Tibial nerve (tissue), 4 donors: Measurements from ENCODE around the gene BCAN. TPM values are rescaled to one million over a fixed set of nuclear protein-coding genes. Genes with fewer than 3 reads are reported as not detected.
A peak's percentile ranks its signal among the peaks of the same experiment; 100 is the strongest.

ENCODE experiments used
- DNase-seq, 2 donors: peaks; one replicate each; pipeline ENCODE4 v3.0.0-alpha.2; 2019; ENCODE audit warnings: low spot score in 2 of 2
- H3K27ac ChIP-seq, 4 donors: fragments of 200-600 bp; sonication (generic) in 3 of 4; one replicate each; pipeline ENCODE4 v1.5.1; 2017 to 2019; ENCODE audit warnings: mild to moderate bottlenecking in 1 of 4
- H3K27me3 ChIP-seq, 2 donors: fragments of 200-600 bp; sonication (generic) in 1 of 2; one replicate each; pipeline versions ENCODE4 v1.5.1 to v1.6.0; 2017 to 2019
- H3K36me3 ChIP-seq, 3 donors: fragments of 200-600 bp; sonication (generic); one replicate each; pipeline ENCODE4 v1.5.1; 2018 to 2019
- H3K4me1 ChIP-seq, 4 donors: fragments of 200-600 bp; sonication (generic) in 3 of 4; one replicate each; pipeline ENCODE4 v1.5.1; 2017 to 2019
- H3K4me3 ChIP-seq, 4 donors: fragments of 200-600 bp; sonication (generic) in 3 of 4; one replicate each; pipeline ENCODE4 v1.5.1; 2017 to 2019; ENCODE audit warnings: mild to moderate bottlenecking in 1 of 4, moderate library complexity in 1 of 4
- H3K9me3 ChIP-seq, 4 donors: fragments of 200-600 bp; sonication (generic) in 3 of 4; one replicate each; pipeline ENCODE4 v1.5.1; 2017 to 2019
- EP300 ChIP-seq, 2 donors: sonication (generic); formaldehyde crosslinking; IDR thresholded peaks; one replicate each; pipeline ENCODE4 v1.6.1; 2017; ENCODE audit warnings: antibody characterized with exemption in 2 of 2, mild to moderate bottlenecking in 1 of 2
- POLR2A ChIP-seq, 2 donors: fragments of 450-650 bp; IDR thresholded peaks; one replicate each; pipeline ENCODE4 v1.6.1; 2017; ENCODE audit warnings: antibody characterized with exemption in 2 of 2, mild to moderate bottlenecking in 2 of 2, moderate library complexity in 2 of 2
- WGBS, 2 donors: methylation state at CpG; one replicate each; pipeline ENCODE4 v1.1.5; 2018; 5-methylcytosine and 5-hydroxymethylcytosine counted together
- total RNA-seq, 4 donors: library from RNA; depleted of rRNA; stranded (reverse); fragments of >200 nt; gene quantifications; one replicate each; pipeline ENCODE4 v1.1.0, GENCODE V29; 2016
- TF ChIP-seq, protein P1 (sequence below), 5 experiments: fragments of 200-600 bp in 3 of 5; fragments of 450-650 bp in 2 of 5; sonication (generic) in 3 of 5; IDR thresholded peaks; one replicate each; pipeline ENCODE4 v1.5.1; 2016 to 2019; ENCODE audit warnings: antibody characterized with exemption in 5 of 5, mild to moderate bottlenecking in 3 of 5, moderate library complexity in 2 of 5

Gene BCAN
- total RNA-seq, 4 donors from 2014 or later, result not detected

DNA sequence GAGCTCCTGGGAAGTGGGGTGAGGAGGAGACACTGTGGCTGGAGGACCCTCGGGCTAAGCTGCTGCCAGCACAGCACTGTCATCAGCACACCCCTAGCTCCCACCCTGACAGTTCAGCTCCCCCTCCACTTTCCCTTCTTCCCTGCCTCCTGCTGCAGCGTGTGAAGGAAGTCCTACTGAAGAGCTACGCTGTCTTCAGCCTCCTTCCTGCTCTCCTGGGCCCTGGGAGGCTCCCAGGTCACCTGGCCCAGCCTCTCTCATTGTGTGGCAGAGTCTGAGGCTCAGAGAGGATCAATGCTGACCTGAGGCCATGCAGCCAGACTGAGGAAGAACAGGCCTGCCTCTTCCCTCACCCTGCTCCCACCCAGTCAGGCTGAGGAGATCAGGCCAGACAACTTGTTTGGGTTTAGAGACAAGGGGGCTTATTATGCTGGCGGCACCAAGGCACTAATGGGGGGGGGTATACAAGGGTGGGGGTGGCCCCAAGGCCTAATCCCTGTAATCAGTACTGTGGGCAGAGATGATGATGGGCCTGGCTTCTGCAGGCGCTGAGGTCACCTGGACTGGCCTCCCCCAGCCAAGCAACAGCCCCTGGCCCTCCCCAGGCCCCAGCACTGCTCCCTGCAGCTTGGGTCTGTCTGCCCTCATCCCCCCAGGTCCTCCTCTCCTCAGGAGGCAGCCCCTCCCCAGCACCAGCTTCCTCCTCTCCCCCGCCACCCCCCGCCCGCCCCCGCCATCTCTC, 26.2 kb downstream of the BCAN start:
- DNase-seq, result no peak
- peaks cover 0 to 82% (median 52%) of the 10 kb centered on the region in 4 donors for H3K4me1 ChIP-seq
- no peaks in the 10 kb centered on the region for H3K27me3 ChIP-seq
- peaks cover 0 to 15% (median 0%) of the 10 kb centered on the region in 3 donors for H3K36me3 ChIP-seq
- 72 to 76% methylated on average over 8 to 9 of the region's 9 CpGs for WGBS, 2 donors
- H3K27ac ChIP-seq, result peak overlapping the region; percentile 40 to 94 (median 76)
- H3K9me3 ChIP-seq, result no peaks in the 10 kb centered on the region
- TF ChIP-seq EP300 (IDR thresholded peaks at IDR 0.05) (no peak), POLR2A (IDR thresholded peaks at IDR 0.05) (no peak)
- TF ChIP-seq, protein P1, sequence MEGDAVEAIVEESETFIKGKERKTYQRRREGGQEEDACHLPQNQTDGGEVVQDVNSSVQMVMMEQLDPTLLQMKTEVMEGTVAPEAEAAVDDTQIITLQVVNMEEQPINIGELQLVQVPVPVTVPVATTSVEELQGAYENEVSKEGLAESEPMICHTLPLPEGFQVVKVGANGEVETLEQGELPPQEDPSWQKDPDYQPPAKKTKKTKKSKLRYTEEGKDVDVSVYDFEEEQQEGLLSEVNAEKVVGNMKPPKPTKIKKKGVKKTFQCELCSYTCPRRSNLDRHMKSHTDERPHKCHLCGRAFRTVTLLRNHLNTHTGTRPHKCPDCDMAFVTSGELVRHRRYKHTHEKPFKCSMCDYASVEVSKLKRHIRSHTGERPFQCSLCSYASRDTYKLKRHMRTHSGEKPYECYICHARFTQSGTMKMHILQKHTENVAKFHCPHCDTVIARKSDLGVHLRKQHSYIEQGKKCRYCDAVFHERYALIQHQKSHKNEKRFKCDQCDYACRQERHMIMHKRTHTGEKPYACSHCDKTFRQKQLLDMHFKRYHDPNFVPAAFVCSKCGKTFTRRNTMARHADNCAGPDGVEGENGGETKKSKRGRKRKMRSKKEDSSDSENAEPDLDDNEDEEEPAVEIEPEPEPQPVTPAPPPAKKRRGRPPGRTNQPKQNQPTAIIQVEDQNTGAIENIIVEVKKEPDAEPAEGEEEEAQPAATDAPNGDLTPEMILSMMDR (IDR thresholded peaks at IDR 0.05), result no peak
- H3K4me3 ChIP-seq, result no peak overlapping the region

DNA sequence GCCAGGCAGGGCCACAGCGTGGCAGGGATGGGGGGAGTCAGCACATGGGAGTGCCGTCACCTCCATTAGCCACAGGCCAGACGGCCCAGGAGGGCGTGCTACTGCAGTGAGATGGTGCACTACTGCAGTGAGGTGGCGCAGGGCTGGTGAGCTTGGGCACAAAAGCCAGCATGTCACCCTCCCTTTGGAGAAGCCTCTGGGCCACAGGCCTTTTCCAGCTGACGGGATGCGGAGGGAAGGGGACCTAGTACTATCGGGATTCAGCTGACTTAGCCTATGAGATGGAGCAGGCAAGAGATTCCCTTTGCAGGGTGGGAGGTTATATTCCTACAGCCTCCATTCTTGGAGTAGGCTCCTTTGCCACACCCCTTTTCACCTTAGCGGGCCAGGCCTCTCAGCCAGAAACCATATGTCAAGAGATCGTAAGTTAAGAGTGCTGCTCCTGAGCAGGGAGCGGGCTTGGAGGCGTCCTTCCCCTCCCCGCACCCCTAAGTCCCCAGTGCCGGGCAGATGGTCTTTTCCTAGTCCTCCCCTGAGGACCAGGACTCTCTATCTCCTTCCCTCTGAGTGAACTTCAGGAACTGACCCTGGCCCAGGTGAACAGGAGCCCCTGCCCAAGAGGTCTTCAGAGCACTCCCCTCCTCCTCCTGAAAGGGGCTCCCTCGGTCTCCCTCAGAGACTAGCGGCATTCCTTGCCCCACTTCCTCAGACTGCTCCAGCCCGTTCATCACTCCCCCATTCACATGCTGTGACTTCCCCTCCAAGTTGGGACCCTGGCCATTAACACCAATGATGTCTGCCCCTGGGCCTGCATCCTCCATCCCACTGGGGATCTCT, 27.1 kb downstream of the BCAN start:
- H3K27ac ChIP-seq, result peak overlapping the region in 3 of 4 donors; percentile 67 to 94 (median 84)

DNA sequence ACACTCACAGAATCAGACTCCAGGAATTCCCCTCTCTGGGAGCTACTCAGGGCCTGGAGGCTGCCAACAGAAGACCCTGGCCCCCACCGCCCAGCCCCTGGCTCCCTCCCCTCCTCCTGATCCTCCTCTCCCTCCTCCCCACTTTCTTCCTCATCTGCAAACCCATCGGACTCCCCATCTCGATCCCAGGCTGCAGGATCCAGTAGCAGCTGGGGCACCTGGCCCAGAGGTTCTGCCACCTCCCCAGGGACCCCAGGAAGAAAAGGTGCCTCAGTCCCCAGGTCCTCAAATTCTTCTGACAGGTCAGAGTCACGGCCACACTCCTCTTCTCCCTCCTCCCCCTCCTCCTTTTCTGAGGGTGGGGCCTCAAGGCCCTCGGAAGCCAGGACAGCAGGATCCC, 27.9 kb downstream of the BCAN start:
- WGBS, 2 donors, result 48 to 59% methylated on average over 5 of the region's 5 CpGs
- TF ChIP-seq, protein P1 (IDR thresholded peaks at IDR 0.05), result no peak
- TF ChIP-seq EP300 (IDR thresholded peaks at IDR 0.05) (no peak), POLR2A (IDR thresholded peaks at IDR 0.05) (no peak)
- H3K27me3 ChIP-seq, result no peaks in the 10 kb centered on the region
- DNase-seq, result no peak
- peak overlapping the region in 3 of 4 donors; percentile 11 to 94 (median 84) for H3K27ac ChIP-seq
- no peaks in the 10 kb centered on the region for H3K9me3 ChIP-seq
- no peak overlapping the region for H3K4me3 ChIP-seq
- peaks cover 0 to 26% (median 0%) of the 10 kb centered on the region in 3 donors for H3K36me3 ChIP-seq
- peaks cover 0 to 82% (median 42%) of the 10 kb centered on the region in 4 donors for H3K4me1 ChIP-seq

More for the DNA sequence above, 27.1 kb downstream of the BCAN start:
- Histone ChIP-seq H3K27me3 (no peaks in the 10 kb centered on the region), H3K36me3 (peaks cover 0 to 20% (median 0%) of the 10 kb centered on the region in 3 donors), H3K4me1 (peaks cover 0 to 82% (median 44%) of the 10 kb centered on the region in 4 donors), H3K9me3 (no peaks in the 10 kb centered on the region), H3K4me3 (no peak overlapping the region)
- DNase-seq, result no peak
- TF ChIP-seq, protein P1 (IDR thresholded peaks at IDR 0.05), result no peak
- no peak for TF ChIP-seq EP300 (IDR thresholded peaks at IDR 0.05)
- no peak for TF ChIP-seq POLR2A (IDR thresholded peaks at IDR 0.05)
- 74 to 76% methylated on average over 16 to 17 of the region's 17 CpGs for WGBS, 2 donors

DNA sequence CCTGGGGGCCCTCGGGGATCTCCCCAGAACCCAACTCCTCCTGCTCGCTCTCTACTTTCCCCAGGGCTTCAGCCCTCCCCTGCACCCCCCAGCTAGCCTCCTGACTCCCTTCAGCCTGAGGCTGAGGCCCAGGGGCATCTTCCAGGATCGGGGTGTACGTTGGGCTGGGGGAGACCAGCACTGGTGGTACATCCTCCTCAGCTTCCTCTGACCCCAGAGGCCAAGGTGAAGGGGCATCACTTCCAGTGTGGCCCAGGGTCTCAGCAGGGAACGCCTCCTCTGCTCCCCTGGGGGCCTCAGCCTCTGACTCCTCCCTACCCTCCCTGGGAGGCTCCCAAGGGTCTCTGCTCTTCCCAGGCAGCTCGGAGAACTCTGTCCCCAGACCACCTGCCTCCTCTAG, 28.4 kb downstream of the BCAN start:
- DNase-seq, result no peak
- Histone ChIP-seq H3K36me3 (peaks cover 0 to 32% (median 0%) of the 10 kb centered on the region in 3 donors), H3K27me3 (no peaks in the 10 kb centered on the region), H3K9me3 (no peaks in the 10 kb centered on the region), H3K4me3 (no peak overlapping the region), H3K4me1 (peaks cover 0 to 82% (median 43%) of the 10 kb centered on the region in 4 donors), H3K27ac (peak overlapping the region in 3 of 4 donors; percentile 11 to 94 (median 84))
- 63 to 78% methylated on average over 6 of the region's 6 CpGs for WGBS, 2 donors
- TF ChIP-seq POLR2A (IDR thresholded peaks at IDR 0.05), result no peak
- TF ChIP-seq, protein P1 (IDR thresholded peaks at IDR 0.05), result no peak
- no peak for TF ChIP-seq EP300 (IDR thresholded peaks at IDR 0.05)
